Trophoblast cell (in vitro differentiated cells and primary cell): ENCODE measurements around the gene POU2F2. TPM values are rescaled to one million over a fixed set of nuclear protein-coding genes. Genes with fewer than 3 reads are reported as not detected.
A peak's percentile ranks its signal among the peaks of the same experiment; 100 is the strongest.

ENCODE experiments used
- DNase-seq, 2 donors: peaks; one replicate each; pipeline ENCODE4 v3.0.0-alpha.2; 2016
- H2AFZ ChIP-seq: 2 replicates; pipeline ENCODE4 v1.6.1; 2013; ENCODE audit warnings: low read length, moderate library complexity, mild to moderate bottlenecking; ENCODE audit not compliant: insufficient read depth, poor library complexity
- H2AK5ac ChIP-seq: 2 replicates; pipeline ENCODE4 v1.6.1; 2013; ENCODE audit warnings: mild to moderate bottlenecking, low read length
- H2BK120ac ChIP-seq: 2 replicates; pipeline ENCODE4 v1.6.1; 2013; ENCODE audit warnings: low read length, mild to moderate bottlenecking, moderate library complexity; ENCODE audit not compliant: insufficient read depth, poor library complexity
- H2BK12ac ChIP-seq: 2 replicates; pipeline ENCODE4 v1.6.1; 2013; ENCODE audit warnings: mild to moderate bottlenecking, low read length, moderate library complexity
- H2BK5ac ChIP-seq: 2 replicates; pipeline ENCODE4 v1.6.1; 2013; ENCODE audit warnings: low read length, low read depth, moderate library complexity, mild to moderate bottlenecking; ENCODE audit not compliant: poor library complexity
- H3K14ac ChIP-seq: 2 replicates; pipeline ENCODE4 v1.6.1; 2013; ENCODE audit warnings: mild to moderate bottlenecking, low read length
- H3K18ac ChIP-seq: 2 replicates; pipeline ENCODE4 v1.6.1; 2013; ENCODE audit warnings: mild to moderate bottlenecking, low read length
- H3K23ac ChIP-seq: 2 replicates; pipeline ENCODE4 v1.6.1; 2013; ENCODE audit warnings: low read length
- H3K27ac ChIP-seq: 2 replicates; pipeline ENCODE4 v1.5.1; 2013; ENCODE audit warnings: low read depth, mild to moderate bottlenecking, inconsistent platforms, low read length, moderate library complexity
- H3K27me3 ChIP-seq: 2 replicates; pipeline ENCODE4 v1.6.1; 2013; ENCODE audit warnings: inconsistent platforms, mild to moderate bottlenecking, low read length, moderate library complexity; ENCODE audit not compliant: insufficient read depth
- H3K36me3 ChIP-seq, 2 experiments: 1 replicate in 1 of 2; 2 replicates in 1 of 2; pipeline ENCODE4 v1.6.1; 2013; ENCODE audit warnings: low read length in 2 of 2, mild to moderate bottlenecking in 2 of 2, moderate library complexity in 1 of 2; ENCODE audit not compliant: insufficient read depth in 2 of 2, control insufficient read depth in 1 of 2
- H3K4ac ChIP-seq: 2 replicates; pipeline ENCODE4 v1.6.1; 2013; ENCODE audit warnings: low read depth, mild to moderate bottlenecking, low read length, moderate library complexity
- H3K4me1 ChIP-seq, 2 experiments: 1 replicate in 1 of 2; 2 replicates in 1 of 2; pipeline ENCODE4 v1.6.1; 2013; ENCODE audit warnings: low read length in 2 of 2, mild to moderate bottlenecking in 2 of 2, moderate library complexity in 1 of 2; ENCODE audit not compliant: insufficient read depth in 2 of 2, control insufficient read depth in 1 of 2
- H3K4me2 ChIP-seq: 2 replicates; pipeline ENCODE4 v1.6.1; 2013; ENCODE audit warnings: inconsistent platforms, mild to moderate bottlenecking, low read length, moderate library complexity
- H3K4me3 ChIP-seq: 2 replicates; pipeline ENCODE4 v1.5.1; 2013; ENCODE audit warnings: mild to moderate bottlenecking, low read depth, low read length, inconsistent platforms
- H3K79me1 ChIP-seq: one replicate; pipeline ENCODE4 v1.6.1; 2013; ENCODE audit warnings: low read length
- H3K79me2 ChIP-seq: 2 replicates; pipeline ENCODE4 v1.6.1; 2013; ENCODE audit warnings: low read length, mild to moderate bottlenecking; ENCODE audit not compliant: control insufficient read depth, insufficient read depth, poor library complexity
- H3K9ac ChIP-seq: 2 replicates; pipeline ENCODE4 v1.6.1; 2013; ENCODE audit warnings: mild to moderate bottlenecking, low read length
- H3K9me3 ChIP-seq: 2 replicates; pipeline ENCODE4 v1.6.1; 2013; ENCODE audit warnings: low read depth, mild to moderate bottlenecking, control low read depth, inconsistent platforms, low read length; ENCODE audit not compliant: insufficient read depth
- H4K12ac ChIP-seq: 2 replicates; pipeline ENCODE4 v1.6.1; 2013; ENCODE audit warnings: low read depth, mild to moderate bottlenecking, low read length, moderate library complexity
- H4K8ac ChIP-seq: 2 replicates; pipeline ENCODE4 v1.6.1; 2013; ENCODE audit warnings: low read depth, mild to moderate bottlenecking, low read length, moderate library complexity
- H4K91ac ChIP-seq: one replicate; pipeline ENCODE4 v1.6.1; 2013; ENCODE audit warnings: low read depth, mild to moderate bottlenecking, low read length, moderate library complexity
- WGBS: extraction: QIAGEN DNeasy Blood & Tissue Kit; methylation state at CpG from one replicate; pipeline ENCODE4 v1.1.7; 2013; ENCODE audit warnings: missing lambda C conversion rate; ENCODE audit not compliant: insufficient read length, insufficient coverage; ENCODE audit errors: extremely low coverage; 5-methylcytosine and 5-hydroxymethylcytosine counted together
- polyA plus RNA-seq: library from polyadenylated mRNA; stranded (reverse); fragments of 200-250 nt; gene quantifications from 2 replicates; pipeline ENCODE4 v1.2.3, GENCODE V29; 2013

The POU2F2 gene
- polyA plus RNA-seq = 2.8 and 3.3 TPM in 2 replicates

- no peak within 1 kb of the TSS for H2BK12ac ChIP-seq
- H3K79me1 ChIP-seq = no peaks in the 10 kb centered on the region
- peaks cover 0 to 2% of the 10 kb centered on the region in 2 experiments for H3K4me1 ChIP-seq
- H3K36me3 ChIP-seq = no peaks in the 10 kb centered on the region
- no peak within 1 kb of the TSS for H4K8ac ChIP-seq
- no peak within 1 kb of the TSS for H4K12ac ChIP-seq
- no peak within 1 kb of the TSS for H3K18ac ChIP-seq
- no peak within 1 kb of the TSS for H3K23ac ChIP-seq
- no peak within 1 kb of the TSS for H4K91ac ChIP-seq
- H3K14ac ChIP-seq = no peak within 1 kb of the TSS
- H3K79me2 ChIP-seq = no peaks in the 10 kb centered on the region
- peak within 1 kb of the TSS; percentile 53 for H3K4me2 ChIP-seq
- H3K9ac ChIP-seq = no peak within 1 kb of the TSS
- no peaks in the 10 kb centered on the region for H3K9me3 ChIP-seq
- H2AFZ ChIP-seq = no peak within 1 kb of the TSS
- H2AK5ac ChIP-seq = no peak within 1 kb of the TSS
- H2BK120ac ChIP-seq = no peak within 1 kb of the TSS
- H3K4ac ChIP-seq = no peak within 1 kb of the TSS
- H3K4me3 ChIP-seq = no peak within 1 kb of the TSS
- H3K27me3 ChIP-seq = peaks cover 7% of the 10 kb centered on the region
- no peak for DNase-seq
- H3K27ac ChIP-seq = no peak within 1 kb of the TSS
- no CpG with 5 or more reads among the region's 16 CpGs for WGBS
- H2BK5ac ChIP-seq = no peak within 1 kb of the TSS
These were observed at the start of gene POU2F2 for GRCh38 chr19:42132030-42132628. TSS of gene POU2F2 (minus strand) at chr19:42132446. CDS start at chr19:42132411, 35 bp downstream.

DNA sequence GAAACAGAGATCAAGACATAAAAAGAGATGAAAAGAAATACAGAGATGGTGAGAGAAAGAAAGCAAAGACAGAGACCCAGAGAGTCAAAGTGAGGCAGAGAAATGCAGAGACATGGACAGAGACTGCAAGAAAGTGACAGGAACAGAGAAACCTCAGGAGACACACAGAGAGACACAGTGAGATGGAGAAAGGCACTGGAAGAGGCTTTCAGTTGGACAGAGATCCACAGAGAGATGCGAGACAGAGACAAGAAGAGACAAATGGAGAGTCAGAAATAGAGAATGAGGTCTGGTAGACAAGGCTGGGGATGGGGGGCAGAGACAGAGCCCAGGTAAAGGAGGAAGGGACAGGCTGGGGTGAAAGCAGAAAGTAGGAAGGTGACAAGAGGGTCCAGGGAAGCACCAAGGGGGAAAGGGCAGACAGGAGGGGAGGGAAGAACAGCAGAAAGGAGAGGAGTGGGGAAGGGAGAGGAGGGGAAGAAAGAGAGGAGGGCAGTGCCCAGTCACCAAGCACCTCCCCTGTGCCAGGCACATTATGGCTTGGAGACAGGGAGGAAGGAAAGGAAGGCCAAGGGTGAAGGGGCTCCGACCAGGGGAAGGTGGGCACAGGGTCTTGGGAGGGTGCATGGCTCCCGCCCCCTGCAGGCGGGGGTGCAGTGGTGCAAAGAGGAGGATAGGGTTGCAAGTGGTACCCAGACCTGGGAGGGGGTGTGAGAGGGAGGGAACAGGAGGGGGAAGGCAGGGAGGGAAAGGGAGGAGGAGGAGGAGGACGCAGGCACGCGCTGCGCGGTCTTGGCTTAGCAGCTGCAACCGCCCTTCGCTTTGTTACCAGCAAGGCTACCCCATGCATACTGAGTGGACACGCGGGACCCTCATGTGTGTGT, 46.8 kb upstream of the POU2F2 start:
- Histone ChIP-seq H2AFZ (no peak overlapping the region), H2BK5ac (no peak overlapping the region), H4K8ac (no peak overlapping the region), H3K4me1 (no peaks in the 10 kb centered on the region), H3K23ac (no peak overlapping the region), H3K9me3 (peaks cover 2% of the 10 kb centered on the region), H4K12ac (no peak overlapping the region), H2AK5ac (no peak overlapping the region), H3K4me2 (no peak overlapping the region), H2BK120ac (no peak overlapping the region), H3K36me3 (no peaks in the 10 kb centered on the region), H3K27me3 (peaks cover 44% of the 10 kb centered on the region), H3K79me1 (no peaks in the 10 kb centered on the region), H4K91ac (no peak overlapping the region), H3K14ac (no peak overlapping the region), H3K4me3 (no peak overlapping the region), H2BK12ac (no peak overlapping the region), H3K79me2 (no peaks in the 10 kb centered on the region), H3K27ac (no peak overlapping the region), H3K9ac (no peak overlapping the region), H3K4ac (no peak overlapping the region), H3K18ac (no peak overlapping the region)
- no CpG with 5 or more reads among the region's 13 CpGs for WGBS
- no peak for DNase-seq

DNA sequence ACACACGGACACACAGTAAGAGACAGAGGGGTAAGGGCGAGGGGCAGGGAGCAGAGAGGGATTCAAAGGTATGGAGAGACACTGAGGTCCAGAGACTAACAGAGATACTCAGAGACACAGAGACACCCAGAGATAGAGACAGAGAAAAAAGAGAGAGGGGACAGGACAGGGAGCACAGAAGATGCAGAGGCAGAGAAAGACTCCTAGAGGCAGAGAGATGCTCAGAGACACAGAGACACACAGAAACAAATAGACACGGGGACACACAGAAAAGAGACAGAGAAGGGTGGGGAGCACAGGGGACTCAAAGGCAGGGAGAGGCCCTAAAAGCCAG, 45.4 kb upstream of the POU2F2 start:
- Histone ChIP-seq H3K4me1 (no peaks in the 10 kb centered on the region), H3K23ac (no peak overlapping the region), H2BK120ac (no peak overlapping the region), H3K9ac (no peak overlapping the region), H3K9me3 (peaks cover 2% of the 10 kb centered on the region), H3K27ac (no peak overlapping the region), H2AK5ac (no peak overlapping the region), H4K91ac (no peak overlapping the region), H3K79me2 (no peaks in the 10 kb centered on the region), H3K4me2 (no peak overlapping the region), H3K4me3 (no peak overlapping the region), H2BK5ac (no peak overlapping the region), H3K4ac (no peak overlapping the region), H2AFZ (no peak overlapping the region), H3K36me3 (no peaks in the 10 kb centered on the region), H4K8ac (no peak overlapping the region), H3K18ac (no peak overlapping the region), H2BK12ac (no peak overlapping the region), H3K14ac (no peak overlapping the region), H3K27me3 (peaks cover 44% of the 10 kb centered on the region), H3K79me1 (no peaks in the 10 kb centered on the region), H4K12ac (no peak overlapping the region)
- DNase-seq = no peak
- WGBS = no CpG with 5 or more reads among the region's 3 CpGs

- WGBS = no CpG with 5 or more reads among the region's 66 CpGs
These were observed 44.9 kb upstream of the POU2F2 start for GRCh38 chr19:42176990-42177685.

More at GRCh38 chr19:42176990-42177685, 44.9 kb upstream of the POU2F2 start:
- H2BK12ac ChIP-seq = no peak overlapping the region
- no peak overlapping the region for H3K18ac ChIP-seq
- H3K4me2 ChIP-seq = peak overlapping the region; percentile 56
- H3K27ac ChIP-seq = no peak overlapping the region
- H4K12ac ChIP-seq = no peak overlapping the region
- H2BK5ac ChIP-seq = no peak overlapping the region
- H3K27me3 ChIP-seq = peaks cover 44% of the 10 kb centered on the region
- no peaks in the 10 kb centered on the region for H3K36me3 ChIP-seq
- H3K23ac ChIP-seq = no peak overlapping the region
- H2AK5ac ChIP-seq = no peak overlapping the region
- no peak overlapping the region for H3K9ac ChIP-seq
- H3K79me1 ChIP-seq = no peaks in the 10 kb centered on the region
- no peak overlapping the region for H3K4me3 ChIP-seq
- no peak overlapping the region for H3K14ac ChIP-seq
- peaks cover 2% of the 10 kb centered on the region for H3K9me3 ChIP-seq
- no peak overlapping the region for H2AFZ ChIP-seq
- H3K79me2 ChIP-seq = no peaks in the 10 kb centered on the region
- no peak overlapping the region for H3K4ac ChIP-seq
- H3K4me1 ChIP-seq = no peaks in the 10 kb centered on the region
- no peak overlapping the region for H4K91ac ChIP-seq
- no peak overlapping the region for H4K8ac ChIP-seq
- peak in 1 of 2 donors; percentile 64 for DNase-seq
- H2BK120ac ChIP-seq = no peak overlapping the region
